ENCODE measurements around the gene FOXP3.

FOXP3 gene

GRCh38 chrX:49209434-49210251 lies 54.9 kb downstream of the FOXP3 start:
- DNase-seq: no peak
- Histone ChIP-seq H3K36me3 (replicated peaks) (no peaks in the 10 kb centered on the region), H3K27me3 (replicated peaks) (no peaks in the 10 kb centered on the region), H3K27ac (no peak overlapping the region), H3K4me3 (ENCODE audit: low read depth, low read length) (no peak overlapping the region)
- in situ Hi-C loops (cut with HindIII; ENCODE audit: low pct_ligation_motif_present, low sequenced_read_pairs): no loop called here
- TF ChIP-seq, protein P1, sequence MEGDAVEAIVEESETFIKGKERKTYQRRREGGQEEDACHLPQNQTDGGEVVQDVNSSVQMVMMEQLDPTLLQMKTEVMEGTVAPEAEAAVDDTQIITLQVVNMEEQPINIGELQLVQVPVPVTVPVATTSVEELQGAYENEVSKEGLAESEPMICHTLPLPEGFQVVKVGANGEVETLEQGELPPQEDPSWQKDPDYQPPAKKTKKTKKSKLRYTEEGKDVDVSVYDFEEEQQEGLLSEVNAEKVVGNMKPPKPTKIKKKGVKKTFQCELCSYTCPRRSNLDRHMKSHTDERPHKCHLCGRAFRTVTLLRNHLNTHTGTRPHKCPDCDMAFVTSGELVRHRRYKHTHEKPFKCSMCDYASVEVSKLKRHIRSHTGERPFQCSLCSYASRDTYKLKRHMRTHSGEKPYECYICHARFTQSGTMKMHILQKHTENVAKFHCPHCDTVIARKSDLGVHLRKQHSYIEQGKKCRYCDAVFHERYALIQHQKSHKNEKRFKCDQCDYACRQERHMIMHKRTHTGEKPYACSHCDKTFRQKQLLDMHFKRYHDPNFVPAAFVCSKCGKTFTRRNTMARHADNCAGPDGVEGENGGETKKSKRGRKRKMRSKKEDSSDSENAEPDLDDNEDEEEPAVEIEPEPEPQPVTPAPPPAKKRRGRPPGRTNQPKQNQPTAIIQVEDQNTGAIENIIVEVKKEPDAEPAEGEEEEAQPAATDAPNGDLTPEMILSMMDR (IDR thresholded peaks at IDR 0.05; ENCODE audit: low read depth, low read length, missing control alignments): no peak

DNA sequence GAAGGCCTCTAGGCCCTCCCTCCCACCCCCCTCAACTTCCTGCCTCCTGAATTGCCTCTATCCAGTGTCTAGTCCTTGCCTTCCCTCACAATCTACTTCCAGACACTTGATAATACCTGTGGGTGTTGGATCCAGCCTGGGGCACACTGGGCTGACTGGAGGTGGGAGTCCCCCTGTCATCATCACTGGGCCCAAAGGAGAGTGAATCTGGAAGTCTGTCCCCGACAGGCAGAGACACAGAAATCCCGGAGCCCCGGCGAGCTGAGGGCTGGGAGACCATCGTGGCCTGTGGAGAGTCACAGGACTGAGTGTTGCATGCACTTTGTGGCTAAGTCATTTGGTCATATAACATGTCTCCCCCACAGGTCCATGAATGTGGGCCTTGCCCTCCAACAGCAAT lies 56.1 kb downstream of the FOXP3 start:
- H3K4me3 ChIP-seq (ENCODE audit: low read depth, low read length): no peak overlapping the region
- TF ChIP-seq, protein P1 (IDR thresholded peaks at IDR 0.05; ENCODE audit: low read depth, low read length, missing control alignments): no peak
- in situ Hi-C loops (cut with HindIII; ENCODE audit: low pct_ligation_motif_present, low sequenced_read_pairs): no loop called here
- no peak overlapping the region for H3K27ac ChIP-seq
- no peak for DNase-seq
- H3K36me3 ChIP-seq (replicated peaks): no peaks in the 10 kb centered on the region
- H3K27me3 ChIP-seq (replicated peaks): no peaks in the 10 kb centered on the region

- Histone ChIP-seq H3K27me3 (replicated peaks) (no peaks in the 10 kb centered on the region), H3K36me3 (replicated peaks) (no peaks in the 10 kb centered on the region), H3K4me3 (ENCODE audit: low read depth, low read length) (no peak overlapping the region), H3K27ac (no peak overlapping the region)
- TF ChIP-seq, protein P1 (IDR thresholded peaks at IDR 0.05; ENCODE audit: low read depth, low read length, missing control alignments): no peak
- in situ Hi-C loops (cut with HindIII; ENCODE audit: low pct_ligation_motif_present, low sequenced_read_pairs): no loop called here
- DNase-seq: no peak
Measured at GRCh38 chrX:49206543-49206942, 58.0 kb downstream of the FOXP3 start.

DNA sequence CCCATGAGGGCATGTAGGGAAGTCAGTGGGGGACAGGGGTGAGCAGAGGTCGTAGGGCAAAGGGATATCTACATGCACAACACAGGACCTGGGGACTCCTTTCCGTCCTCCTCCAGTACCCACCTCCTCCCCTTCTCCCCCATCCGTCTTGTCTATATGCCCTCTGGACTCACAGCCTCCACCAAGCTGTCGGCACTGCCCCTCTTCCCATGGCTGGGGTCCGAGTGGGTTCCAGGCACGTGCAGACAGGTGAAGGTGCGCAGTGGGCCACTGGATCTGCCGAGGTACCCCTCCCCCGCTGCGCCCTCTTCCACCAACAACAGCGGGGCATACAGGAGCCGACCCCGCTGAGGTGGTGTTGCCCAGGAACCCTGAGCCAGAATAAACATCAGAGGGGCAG lies 59.1 kb downstream of the FOXP3 start:
- H3K4me3 ChIP-seq (ENCODE audit: low read depth, low read length): no peak overlapping the region
- no peaks in the 10 kb centered on the region for H3K27me3 ChIP-seq (replicated peaks)
- no peak overlapping the region for H3K27ac ChIP-seq
- in situ Hi-C loops (cut with HindIII; ENCODE audit: low pct_ligation_motif_present, low sequenced_read_pairs): no loop called here
- no peak for DNase-seq
- no peaks in the 10 kb centered on the region for H3K36me3 ChIP-seq (replicated peaks)
- TF ChIP-seq, protein P1 (IDR thresholded peaks at IDR 0.05; ENCODE audit: low read depth, low read length, missing control alignments): no peak

GRCh38 chrX:49204709-49205108 lies 59.8 kb downstream of the FOXP3 start:
- Histone ChIP-seq H3K4me3 (ENCODE audit: low read depth, low read length) (no peak overlapping the region), H3K36me3 (replicated peaks) (no peaks in the 10 kb centered on the region), H3K27ac (no peak overlapping the region), H3K27me3 (replicated peaks) (no peaks in the 10 kb centered on the region)
- DNase-seq: no peak
- in situ Hi-C loops (cut with HindIII; ENCODE audit: low pct_ligation_motif_present, low sequenced_read_pairs): no loop called here
- TF ChIP-seq, protein P1 (IDR thresholded peaks at IDR 0.05; ENCODE audit: low read depth, low read length, missing control alignments): no peak

DNA sequence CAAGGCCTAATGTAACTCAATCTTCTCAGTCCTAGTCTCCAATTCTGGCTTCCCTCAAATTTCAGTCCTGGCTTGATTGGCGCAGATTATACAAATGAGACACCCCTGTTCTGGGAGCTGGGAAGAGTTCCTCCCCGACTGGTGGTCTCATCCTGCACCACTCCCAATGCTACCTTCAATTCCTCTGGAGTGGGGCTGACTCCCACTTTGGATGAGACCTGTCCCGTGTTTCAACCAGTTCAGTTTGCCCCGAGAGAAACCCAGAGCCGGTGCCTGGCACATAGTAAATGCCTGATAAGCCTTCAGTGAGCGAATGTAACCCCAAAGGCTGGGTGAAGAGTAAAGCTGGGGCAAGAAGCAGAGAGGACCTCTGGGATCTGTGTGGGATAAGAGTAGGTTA lies 60.5 kb downstream of the FOXP3 start:
- Histone ChIP-seq H3K36me3 (replicated peaks) (no peaks in the 10 kb centered on the region), H3K27ac (no peak overlapping the region), H3K4me3 (ENCODE audit: low read depth, low read length) (no peak overlapping the region), H3K27me3 (replicated peaks) (no peaks in the 10 kb centered on the region)
- DNase-seq: no peak
- TF ChIP-seq, protein P1 (IDR thresholded peaks at IDR 0.05; ENCODE audit: low read depth, low read length, missing control alignments): no peak
- in situ Hi-C loops (cut with HindIII; ENCODE audit: low pct_ligation_motif_present, low sequenced_read_pairs): no loop called here
